Heart left ventricle (tissue), 16 donors: ENCODE results near the gene B3GNT2. TPM values are rescaled to one million over a fixed set of nuclear protein-coding genes. Genes with fewer than 3 reads are reported as not detected.
"Not testable (repeated sequence)": the region's sequence is repeated elsewhere in the genome, so short reads cannot be mapped to it uniquely, and the experiment has no call there.

ENCODE experiments used
- ATAC-seq, 4 donors: fragments of 200-7000 bp; cut with Tn5 transposase; one replicate each; pipeline ENCODE4 v1.9.1; 2020 to 2022; ENCODE audit warnings: moderate library complexity in 4 of 4, mild to moderate bottlenecking in 3 of 4, moderate number of reproducible peaks in 1 of 4
- DNase-seq, 5 donors: peaks; one replicate each; pipeline ENCODE4 v3.0.0-alpha.2; 2020
- H3K27ac ChIP-seq, 12 donors: fragments of 200-600 bp; sonication (generic) in 4 of 12; one replicate each; pipeline versions ENCODE4 v1.5.0 to v1.8.0; 2016 to 2022; ENCODE audit warnings: mild to moderate bottlenecking in 2 of 12
- H3K27me3 ChIP-seq, 9 donors: fragments of 200-600 bp; sonication (generic) in 2 of 9; one replicate each; pipeline versions ENCODE4 v1.5.1 to v1.8.0; 2016 to 2022; ENCODE audit warnings: mild to moderate bottlenecking in 3 of 9
- H3K36me3 ChIP-seq, 9 donors: fragments of 200-600 bp; sonication (generic) in 2 of 9; one replicate each; pipeline versions ENCODE4 v1.5.0 to v1.8.0; 2018 to 2022; ENCODE audit warnings: mild to moderate bottlenecking in 2 of 9
- H3K4me1 ChIP-seq, 12 donors: fragments of 200-600 bp; sonication (generic) in 4 of 12; one replicate each; pipeline versions ENCODE4 v1.5.0 to v1.8.0; 2016 to 2022; ENCODE audit warnings: mild to moderate bottlenecking in 3 of 12
- H3K4me3 ChIP-seq, 12 donors: fragments of 200-600 bp; sonication (generic) in 4 of 12; one replicate each; pipeline versions ENCODE4 v1.5.0 to v1.8.0; 2017 to 2022; ENCODE audit warnings: mild to moderate bottlenecking in 9 of 12, moderate library complexity in 4 of 12
- H3K9me3 ChIP-seq, 12 donors: fragments of 200-600 bp; sonication (generic) in 4 of 12; one replicate each; pipeline versions ENCODE4 v1.5.0 to v1.8.0; 2016 to 2022; ENCODE audit warnings: mild to moderate bottlenecking in 1 of 12
- CTCF ChIP-seq, 12 donors: fragments of 200-600 bp; sonication (generic) in 4 of 12; IDR thresholded peaks; one replicate each; pipeline versions ENCODE4 v1.5.0 to v1.8.0; 2018 to 2022; ENCODE audit warnings: antibody characterized with exemption in 12 of 12, mild to moderate bottlenecking in 5 of 12
- POLR2A ChIP-seq, 2 donors: fragments of 450-650 bp; IDR thresholded peaks; one replicate each; pipeline ENCODE4 v1.6.1; 2017; ENCODE audit warnings: antibody characterized with exemption in 2 of 2, mild to moderate bottlenecking in 2 of 2, moderate library complexity in 2 of 2
- WGBS, 4 donors: extraction: QIAGEN DNeasy Blood & Tissue Kit in 2 of 4; methylation state at CpG; one replicate each; pipeline versions ENCODE4 v1.1.5 to v1.1.7; 2013 to 2018; 5-methylcytosine and 5-hydroxymethylcytosine counted together
- intact Hi-C, 10 donors: fragments of 100-400 bp; cut with DNase I; formaldehyde crosslinking; loops; one replicate each; pipeline versions ENCODE4 v1.11.1 to v1.14.2; 2022
- polyA plus RNA-seq, 2 donors: library from polyadenylated mRNA; stranded (reverse); fragments of 200-250 nt; gene quantifications; one replicate each; pipeline ENCODE4 v1.2.3, GENCODE V29; 2013
- total RNA-seq, 9 donors: library from RNA; depleted of rRNA in 2 of 9; stranded (reverse); fragments of >200 nt in 2 of 9; fragmentation: NEBNext Ultra II Directional in 3 of 9; extraction: Animal tissue kit (Norgen Biotek cat#: 25700) in 3 of 9; gene quantifications; one replicate each; pipeline versions ENCODE4 v1.1.0 to v1.2.4, GENCODE V29; 2016 to 2023
- donor health status: ischemic (EF 13 %, LVEDD 7.1; RV severe dilation, severe dysfunction).
- donor health status: healthy with polysubstance abuse.
- donor health status: DM: no; HTN: yes; CAD: no.
- donor health status: DM: no; HTN: no; CAD: no.
- donor health status: ischemic (EF 25% LVEDD 6.9; RV normal size, moderate dysfunction).
- donor health status: ischemic (EF 25% LVEDD 5.7; RV mildly dilated, moderate dysfunction).
- donor health status: healthy.
- donor health status: DM: yes; HTN: yes; CAD: no.
- donor health status: ischemic (EF 35%, LVEDD 5.7; RV mildly dilated, moderate dysfunction).
- donor health status: nonischemic (EF 11% LVEDD 7.7; RV severe dilation, severe dysfunction).
- donor health status: DM: yes; HTN: yes; CAD: no.
- donor health status: PGD.
- donor health status: ischemic (EF 29% LVEDD 5.4; RV normal size, mild dysfunction).
- donor health status: nonischemic (EF 23%, LVEDD 6.1; RV moderate dilation, normal function).

Gene B3GNT2
- total and polyA plus RNA-seq, 11 donors, result 8.6 to 26.5 (median 18.4) TPM

- ATAC-seq, result peak; percentile 40 to 75 (median 51)
- Histone ChIP-seq H3K27ac (peak overlapping the region; percentile 91 to 98 (median 96)), H3K27me3 (no peaks in the 10 kb centered on the region), H3K36me3 (no peaks in the 10 kb centered on the region), H3K9me3 (no peaks in the 10 kb centered on the region), H3K4me3 (peak overlapping the region; percentile 86 to 99 (median 94)), H3K4me1 (peaks cover 0 to 61% (median 49%) of the 10 kb centered on the region in 12 donors)
- 0 to 1% (median 1%) methylated on average over 36 to 48 of the region's 48 CpGs for WGBS, 4 donors
- intact Hi-C loops, result loop anchor here (2.0 to 10.0 kb wide), 15 partner anchors 108 to 282 kb away; no protein-coding TSS in a partner anchor
- DNase-seq, result peak; percentile 61 to 80 (median 70)
- TF ChIP-seq POLR2A (IDR thresholded peaks at IDR 0.05), result no peak
Measured at GRCh38 chr2:62197011-62197924, 1.4 kb downstream of the B3GNT2 start.

GRCh38 chr2:62197925-62198633 lies 2.2 kb downstream of the B3GNT2 start:
- WGBS, 4 donors, result 17 to 25% (median 21%) methylated on average over 5 of the region's 5 CpGs
- H3K4me1 ChIP-seq, result peaks cover 0 to 69% (median 57%) of the 10 kb centered on the region in 12 donors
- ATAC-seq (no peak), DNase-seq (no peak)
- intact Hi-C loops, result loop anchor here (2.0 to 10.0 kb wide), 15 partner anchors 107 to 283 kb away; no protein-coding TSS in a partner anchor
- no peaks in the 10 kb centered on the region for H3K36me3 ChIP-seq
- H3K4me3 ChIP-seq, result peak overlapping the region; percentile 86 to 99 (median 94)
- H3K27me3 ChIP-seq, result no peaks in the 10 kb centered on the region
- peak overlapping the region in 11 of 12 donors; percentile 94 to 98 (median 96) for H3K27ac ChIP-seq
- TF ChIP-seq POLR2A (IDR thresholded peaks at IDR 0.05) (no peak), CTCF (IDR thresholded peaks at IDR 0.05) (no peak)
- H3K9me3 ChIP-seq, result no peaks in the 10 kb centered on the region

GRCh38 chr2:62198854-62199253 lies 2.9 kb downstream of the B3GNT2 start:
- not testable (repeated sequence) for ATAC-seq, H3K27me3 ChIP-seq, H3K36me3 ChIP-seq, DNase-seq, H3K9me3 ChIP-seq
- 83 to 94% (median 91%) methylated on average over 8 of the region's 8 CpGs for WGBS, 4 donors
- intact Hi-C loops, result loop anchor here (2.0 to 10.0 kb wide), 14 partner anchors 106 to 284 kb away; no protein-coding TSS in a partner anchor
- Histone ChIP-seq H3K27ac (peak overlapping the region in 1 of 12 donors; percentile 96), H3K4me1 (peaks cover 0 to 75% (median 63%) of the 10 kb centered on the region in 12 donors), H3K4me3 (peak overlapping the region in 7 of 12 donors; percentile 86 to 98 (median 94))

- Histone ChIP-seq H3K4me1 (peaks cover 0 to 79% (median 64%) of the 10 kb centered on the region in 12 donors), H3K27ac (no peak overlapping the region), H3K27me3 (no peaks in the 10 kb centered on the region), H3K36me3 (no peaks in the 10 kb centered on the region), H3K9me3 (no peaks in the 10 kb centered on the region), H3K4me3 (peak overlapping the region in 4 of 12 donors; percentile 4 to 98 (median 92))
- intact Hi-C loops, result loop anchor here (2.0 to 10.0 kb wide), 16 partner anchors 95 to 285 kb away; no protein-coding TSS in a partner anchor
- WGBS, 4 donors, result 53 to 61% (median 57%) methylated on average over 1 of the region's 1 CpG
- ATAC-seq (no peak), DNase-seq (no peak)
- no peak for TF ChIP-seq CTCF (IDR thresholded peaks at IDR 0.05)
- no peak for TF ChIP-seq POLR2A (IDR thresholded peaks at IDR 0.05)
Measured at GRCh38 chr2:62199392-62200125, 3.6 kb downstream of the B3GNT2 start.
